Cardiac muscle cell (in vitro differentiated cells and primary cell): Measurements from ENCODE around the gene TMEM106B. TPM values are rescaled to one million over a fixed set of nuclear protein-coding genes. Genes with fewer than 3 reads are reported as not detected.
"Not testable (repeated sequence)": the region's sequence is repeated elsewhere in the genome, so short reads cannot be mapped to it uniquely, and the experiment has no call there.

Experiments used
- DNase-seq, 2 donors: peaks; one replicate each; pipeline versions ENCODE4 v3.0.0 to v3.0.0-alpha.2; 2010 to 2017; ENCODE audit warnings: low read depth in 1 of 2, low spot score in 1 of 2
- H3K27ac ChIP-seq: fragments of 200-600 bp; sonication (generic); 2 replicates; pipeline ENCODE4 v1.5.1; 2016
- H3K27me3 ChIP-seq: fragments of 200-600 bp; sonication (generic); 2 replicates; pipeline ENCODE4 v1.6.0; 2016; ENCODE audit warnings: control low read depth
- H3K36me3 ChIP-seq: fragments of 200-600 bp; sonication (generic); 2 replicates; pipeline ENCODE4 v1.5.1; 2016; ENCODE audit warnings: control low read depth
- H3K4me1 ChIP-seq: fragments of 200-600 bp; sonication (generic); 2 replicates; pipeline ENCODE4 v1.8.1; 2017; ENCODE audit warnings: low read depth, mild to moderate bottlenecking, mixed run types
- H3K4me3 ChIP-seq: fragments of 200-600 bp; sonication (generic); 2 replicates; pipeline ENCODE4 v1.5.1; 2016; ENCODE audit warnings: mild to moderate bottlenecking
- H3K9me3 ChIP-seq: fragments of 200-600 bp; sonication (generic); 2 replicates; pipeline ENCODE4 v1.5.1; 2017; ENCODE audit warnings: low read depth, mild to moderate bottlenecking, control low read depth
- polyA plus RNA-seq: library from polyadenylated mRNA; unstranded; fragments of >200 nt; fragmentation: Nextera tagmentation; extraction: Ambion mirVana; gene quantifications from 2 replicates; pipeline ENCODE4 v1.2.1, GENCODE V29; 2016
- total RNA-seq: library from RNA; depleted of rRNA; stranded (reverse); fragments of >200 nt; gene quantifications from 2 replicates; pipeline ENCODE4 v1.2.3, GENCODE V29; 2016
- TF ChIP-seq, protein P1 (sequence below): IDR thresholded peaks from 2 replicates; pipeline ENCODE4 v1.5.1; 2012; ENCODE audit warnings: low read depth, mild to moderate bottlenecking, low read length

The TMEM106B gene
- total and polyA plus RNA-seq, 2 experiments from 2014 or later = 51.6 to 86.7 TPM

DNA sequence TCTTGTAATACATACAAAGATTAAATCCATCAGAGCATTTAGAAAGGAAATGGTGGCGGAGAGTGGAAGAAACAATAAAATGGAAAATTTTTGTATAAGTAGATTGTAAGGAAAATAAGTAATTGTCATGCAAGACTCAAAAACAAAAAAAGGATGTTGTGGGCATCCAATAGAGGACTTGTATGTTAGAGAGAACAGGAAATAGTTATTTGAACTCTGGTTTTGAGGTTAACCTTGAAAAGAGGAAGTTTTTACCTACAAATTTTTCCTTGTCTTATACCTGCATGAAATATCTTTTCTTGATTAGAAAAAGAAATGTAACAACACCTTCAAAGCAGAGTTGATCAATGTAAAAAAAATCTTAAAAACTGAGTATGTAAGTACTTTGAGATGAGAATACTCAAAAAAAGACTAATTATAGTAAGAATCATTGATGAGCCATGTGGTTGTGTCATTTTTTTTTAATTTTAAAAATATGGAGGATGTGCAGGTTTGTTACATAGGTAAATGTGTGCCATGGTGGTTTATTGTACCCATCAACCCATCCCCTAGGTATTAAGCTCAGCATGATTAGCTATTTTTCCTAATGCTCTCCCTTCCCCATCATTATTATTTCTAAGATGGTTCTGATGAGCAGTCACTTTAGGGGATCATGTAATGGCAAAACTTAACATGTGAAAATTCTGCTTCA, 11.9 kb downstream of the TMEM106B start:
- peaks cover 44% of the 10 kb centered on the region for H3K36me3 ChIP-seq
- H3K4me1 ChIP-seq = no peaks in the 10 kb centered on the region
- H3K9me3 ChIP-seq = no peaks in the 10 kb centered on the region
- H3K27me3 ChIP-seq = no peaks in the 10 kb centered on the region
- H3K4me3 ChIP-seq = no peak overlapping the region
- DNase-seq = no peak
- no peak overlapping the region for H3K27ac ChIP-seq
- TF ChIP-seq, protein P1, sequence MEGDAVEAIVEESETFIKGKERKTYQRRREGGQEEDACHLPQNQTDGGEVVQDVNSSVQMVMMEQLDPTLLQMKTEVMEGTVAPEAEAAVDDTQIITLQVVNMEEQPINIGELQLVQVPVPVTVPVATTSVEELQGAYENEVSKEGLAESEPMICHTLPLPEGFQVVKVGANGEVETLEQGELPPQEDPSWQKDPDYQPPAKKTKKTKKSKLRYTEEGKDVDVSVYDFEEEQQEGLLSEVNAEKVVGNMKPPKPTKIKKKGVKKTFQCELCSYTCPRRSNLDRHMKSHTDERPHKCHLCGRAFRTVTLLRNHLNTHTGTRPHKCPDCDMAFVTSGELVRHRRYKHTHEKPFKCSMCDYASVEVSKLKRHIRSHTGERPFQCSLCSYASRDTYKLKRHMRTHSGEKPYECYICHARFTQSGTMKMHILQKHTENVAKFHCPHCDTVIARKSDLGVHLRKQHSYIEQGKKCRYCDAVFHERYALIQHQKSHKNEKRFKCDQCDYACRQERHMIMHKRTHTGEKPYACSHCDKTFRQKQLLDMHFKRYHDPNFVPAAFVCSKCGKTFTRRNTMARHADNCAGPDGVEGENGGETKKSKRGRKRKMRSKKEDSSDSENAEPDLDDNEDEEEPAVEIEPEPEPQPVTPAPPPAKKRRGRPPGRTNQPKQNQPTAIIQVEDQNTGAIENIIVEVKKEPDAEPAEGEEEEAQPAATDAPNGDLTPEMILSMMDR = no peak

DNA sequence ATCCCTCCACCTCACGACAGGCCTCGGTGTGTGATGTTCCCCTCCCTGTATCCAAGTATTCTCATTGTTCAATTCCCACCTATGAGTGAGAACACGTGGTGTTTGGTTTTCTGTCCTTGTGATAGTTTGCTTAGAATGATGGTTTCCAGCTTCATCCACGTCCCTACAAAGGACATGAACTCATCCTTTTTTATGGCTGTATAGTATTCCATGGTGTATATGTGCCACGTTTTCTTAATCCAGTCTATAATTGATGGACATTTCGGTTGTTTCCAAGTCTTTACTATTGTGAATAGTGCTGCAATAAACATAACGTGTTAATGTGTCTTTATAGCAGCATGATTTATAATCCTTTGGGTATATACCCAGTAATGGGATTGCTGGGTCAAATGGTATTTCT, 13.9 kb downstream of the TMEM106B start:
- peaks cover 39% of the 10 kb centered on the region for H3K36me3 ChIP-seq
- DNase-seq, H3K4me3 ChIP-seq, H3K27me3 ChIP-seq, H3K27ac ChIP-seq, H3K4me1 ChIP-seq, H3K9me3 ChIP-seq: not testable (repeated sequence)

GRCh38 chr7:12226756-12227155, 15.7 kb downstream of the TMEM106B start:
- peaks cover 39% of the 10 kb centered on the region for H3K36me3 ChIP-seq
- H3K27me3 ChIP-seq = no peaks in the 10 kb centered on the region
- no peak overlapping the region for H3K4me3 ChIP-seq
- no peak overlapping the region for H3K27ac ChIP-seq
- peaks cover 9% of the 10 kb centered on the region for H3K4me1 ChIP-seq
- no peak for DNase-seq
- TF ChIP-seq, protein P1 = no peak
- no peaks in the 10 kb centered on the region for H3K9me3 ChIP-seq

DNA sequence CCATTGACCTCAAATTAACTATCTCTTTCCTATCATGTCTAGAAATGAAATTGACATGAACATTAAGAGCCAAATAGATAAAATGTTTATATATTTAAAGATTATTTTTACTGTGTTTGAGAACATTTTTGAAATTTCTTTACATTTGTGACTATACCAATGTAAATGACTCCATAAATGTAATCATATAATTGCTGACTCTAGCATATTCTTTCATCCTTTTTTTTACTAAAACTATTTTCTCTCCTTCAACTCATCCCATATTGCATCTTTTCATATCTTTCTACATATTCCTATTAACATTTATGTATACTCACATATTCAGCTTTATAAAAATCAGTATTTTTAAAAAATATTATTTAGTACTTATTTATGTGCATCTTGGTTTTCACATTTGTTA, 16.9 kb downstream of the TMEM106B start:
- DNase-seq = no peak
- H3K4me1 ChIP-seq = peaks cover 14% of the 10 kb centered on the region
- H3K9me3 ChIP-seq = no peaks in the 10 kb centered on the region
- no peak overlapping the region for H3K4me3 ChIP-seq
- no peak overlapping the region for H3K27ac ChIP-seq
- no peaks in the 10 kb centered on the region for H3K27me3 ChIP-seq
- TF ChIP-seq, protein P1 = no peak
- H3K36me3 ChIP-seq = peaks cover 41% of the 10 kb centered on the region

DNA sequence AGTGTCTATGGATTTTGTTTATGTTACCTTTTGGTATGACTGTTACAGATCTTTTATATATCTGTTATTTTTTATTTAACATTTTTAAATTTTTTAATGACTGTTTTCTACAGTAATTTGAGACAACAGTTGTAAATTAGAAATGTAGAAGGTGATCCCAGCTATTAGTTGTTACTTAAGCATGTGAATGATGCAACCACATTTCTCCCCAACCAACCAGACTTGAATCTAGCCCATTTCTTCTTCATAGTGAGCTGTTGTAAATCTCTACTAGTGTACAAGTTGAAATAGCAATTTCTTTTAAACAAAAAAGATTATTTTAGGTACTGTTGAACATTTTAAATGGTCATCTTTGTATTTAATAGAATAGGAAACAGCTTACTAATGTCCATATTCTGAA, 18.0 kb downstream of the TMEM106B start:
- Histone ChIP-seq H3K9me3 (no peaks in the 10 kb centered on the region), H3K4me1 (peaks cover 14% of the 10 kb centered on the region), H3K4me3 (no peak overlapping the region), H3K36me3 (peaks cover 38% of the 10 kb centered on the region), H3K27ac (no peak overlapping the region), H3K27me3 (no peaks in the 10 kb centered on the region)
- peak in 1 of 2 donors; percentile 30 for DNase-seq
- TF ChIP-seq, protein P1 = no peak

- peaks cover 14% of the 10 kb centered on the region for H3K4me1 ChIP-seq
- peak overlapping the region; percentile 73 for H3K27ac ChIP-seq
- no peak overlapping the region for H3K4me3 ChIP-seq
- peaks cover 33% of the 10 kb centered on the region for H3K36me3 ChIP-seq
- no peaks in the 10 kb centered on the region for H3K27me3 ChIP-seq
- no peaks in the 10 kb centered on the region for H3K9me3 ChIP-seq
- TF ChIP-seq, protein P1 = no peak
- no peak for DNase-seq
These were observed 20.0 kb downstream of the TMEM106B start for GRCh38 chr7:12231097-12231496.
